Stimulated activated CD4-positive, alpha-beta T cell treated with anti-CD3 and anti-CD28 coated beads, Interleukin-1b, Interleukin-23, amount 100 ng/mL, for 1 hour (primary cell): ENCODE data around the gene TRABD2B.

Source experiments
- DNase-seq, 2 donors: peaks; one replicate each; pipeline ENCODE4 v3.0.0-alpha.2; 2020; ENCODE audit warnings: low read depth in 2 of 2

TRABD2B gene

DNA sequence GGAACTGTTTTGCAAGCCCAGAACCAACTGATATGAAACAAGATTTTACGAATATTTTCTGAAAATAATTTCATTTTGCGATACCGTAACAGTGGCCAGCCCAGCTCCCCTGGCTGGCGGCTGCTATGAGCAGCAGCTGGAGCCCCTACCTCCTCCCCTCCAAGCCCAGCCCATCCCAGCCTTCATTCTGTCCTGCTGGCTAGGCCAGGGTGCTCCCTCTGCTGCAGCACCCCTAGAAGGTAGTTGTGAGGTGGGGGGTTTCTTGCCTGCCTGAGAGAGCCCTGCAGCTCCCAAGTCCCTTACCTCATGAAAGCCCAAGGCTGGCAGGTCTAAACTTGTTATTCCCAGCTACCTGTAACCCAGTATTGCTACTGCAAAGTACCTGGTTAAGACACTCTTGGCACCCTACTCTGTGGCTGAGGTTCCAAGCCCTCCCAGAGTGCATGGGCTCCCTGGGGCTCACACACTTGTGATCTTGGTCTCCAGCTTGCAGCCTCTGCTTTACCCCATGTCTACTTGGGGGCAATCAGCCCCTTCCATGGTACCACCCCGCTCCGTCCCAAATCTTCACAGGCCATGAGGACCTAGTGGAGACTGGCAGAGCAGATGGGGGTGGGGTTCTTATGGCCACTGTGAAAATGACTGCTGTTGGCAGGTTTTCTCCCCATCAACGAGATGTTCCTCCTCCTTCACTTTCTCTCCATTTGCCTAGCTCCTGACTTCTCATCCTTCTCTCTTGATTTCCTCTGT is 239.8 kb downstream of the TRABD2B start:
- DNase-seq = no peak

DNA sequence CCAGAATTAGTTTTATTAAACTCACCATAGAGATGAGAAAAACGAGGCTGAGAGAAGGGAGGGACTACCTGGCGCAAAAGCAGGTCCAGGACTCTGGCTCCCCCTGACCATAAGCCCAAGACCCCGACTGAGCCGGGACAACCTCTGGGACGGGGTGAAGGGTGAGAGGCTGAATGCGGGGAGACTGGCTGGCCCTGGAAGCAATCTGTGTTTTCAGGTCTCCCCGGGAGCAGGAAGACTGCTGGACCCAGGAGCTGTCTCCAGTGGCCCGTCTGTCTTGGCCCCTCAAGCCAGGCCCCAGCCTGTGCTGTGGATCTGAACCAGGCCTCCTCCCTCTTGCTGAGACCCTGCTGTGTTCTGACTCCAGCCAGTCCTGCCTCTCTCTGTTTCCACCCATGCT is 240.8 kb downstream of the TRABD2B start:
- DNase-seq = no peak

DNA sequence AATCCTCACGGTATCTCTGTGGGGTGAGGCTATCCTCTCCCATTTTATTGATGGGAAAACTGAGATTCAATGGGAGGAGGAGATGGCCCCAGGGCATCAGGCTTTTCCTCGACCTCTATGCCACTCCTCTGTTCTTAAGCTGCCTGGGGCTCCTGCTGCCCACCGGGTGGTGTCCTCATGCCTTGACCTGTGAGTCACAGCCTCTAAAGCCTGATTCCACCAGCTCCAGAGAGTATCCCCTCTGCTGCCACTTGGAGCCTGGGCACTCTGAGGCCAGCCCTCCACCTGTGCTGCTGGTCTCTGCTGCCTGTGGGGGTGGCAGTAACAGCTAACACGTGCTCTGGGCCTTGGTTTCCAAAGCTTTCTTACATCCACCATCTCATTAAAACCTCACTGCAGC is 241.2 kb downstream of the TRABD2B start:
- DNase-seq = no peak

DNA sequence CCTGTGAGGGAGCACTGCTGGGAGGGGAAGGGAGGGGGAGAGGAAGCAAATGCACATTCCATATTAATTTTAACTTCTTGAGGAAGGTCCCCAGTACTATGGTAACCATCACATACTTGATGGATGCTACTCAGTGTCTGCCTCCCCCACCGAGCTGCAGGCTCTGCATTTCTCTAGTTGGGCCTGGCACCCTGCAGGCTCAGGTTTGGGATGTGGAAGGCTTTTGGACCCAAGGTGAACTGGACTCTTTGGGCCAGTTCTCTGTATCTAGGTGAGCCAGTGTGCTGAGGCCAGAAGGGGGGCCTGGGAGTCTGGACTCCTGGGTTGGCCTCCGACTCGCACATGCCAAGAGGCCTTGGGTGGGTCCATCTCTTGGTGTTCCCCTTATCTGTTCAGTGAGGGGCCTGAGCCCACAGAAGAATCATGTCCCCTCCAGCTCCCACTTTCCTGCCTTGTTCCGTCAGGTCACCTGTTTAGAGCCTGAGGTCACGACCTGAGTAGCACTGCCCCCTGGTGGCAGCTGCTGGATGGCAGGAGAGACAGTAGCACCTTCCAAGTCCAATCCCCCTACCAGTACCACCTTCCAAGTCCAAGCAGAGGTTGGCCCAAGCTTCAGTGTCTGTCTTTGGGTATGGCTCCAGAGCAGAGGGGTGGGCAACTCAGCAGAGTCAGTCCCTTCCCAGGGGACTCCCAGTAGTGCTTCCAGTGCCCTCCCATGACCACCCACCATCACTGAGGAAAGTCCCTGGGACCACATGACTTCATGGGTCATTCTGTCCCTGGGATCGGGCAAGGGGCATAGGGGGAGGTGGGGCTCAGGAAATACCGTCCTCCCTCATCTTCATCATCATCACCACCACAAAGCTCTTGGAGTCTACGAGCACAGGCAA is 241.8 kb downstream of the TRABD2B start:
- DNase-seq = peak in 1 of 2 donors; percentile 30

DNA sequence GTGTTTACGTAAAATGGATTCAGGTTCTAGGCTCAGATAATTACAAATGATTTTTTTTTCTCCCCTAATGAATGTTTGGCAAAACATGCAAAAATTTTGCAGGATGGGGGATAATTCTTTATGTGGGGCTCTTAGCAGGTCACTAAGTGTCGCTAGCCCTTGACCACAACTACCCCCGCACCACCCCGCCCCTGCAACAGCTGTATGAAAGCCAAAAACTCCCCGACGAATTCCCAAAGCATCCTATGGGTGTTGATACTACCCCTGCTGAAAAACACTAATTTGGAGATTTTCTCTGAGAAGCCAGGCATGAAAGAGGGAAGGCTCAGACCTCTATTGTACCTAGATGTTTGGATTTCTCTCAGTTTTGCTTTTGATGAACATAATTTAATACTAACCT is 243.0 kb downstream of the TRABD2B start:
- DNase-seq = no peak

DNA sequence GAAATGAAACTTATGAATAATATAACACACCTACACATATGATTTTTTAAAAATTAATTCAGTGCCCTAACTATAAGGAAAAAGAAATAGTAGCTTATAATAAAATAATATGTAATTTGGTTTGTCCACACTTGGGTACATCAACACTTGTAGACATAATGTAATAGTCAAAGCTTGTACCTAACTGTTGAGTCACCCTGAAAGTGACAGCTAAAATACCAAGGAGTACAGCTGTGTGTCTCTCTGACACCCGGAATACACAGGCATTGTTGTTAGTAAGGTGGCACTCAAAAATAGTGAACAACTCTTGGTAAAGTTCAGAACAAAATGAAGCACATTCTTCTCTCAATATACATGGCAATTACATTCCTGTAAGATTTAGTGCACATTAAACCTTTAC is 243.4 kb downstream of the TRABD2B start:
- no peak for DNase-seq

DNA sequence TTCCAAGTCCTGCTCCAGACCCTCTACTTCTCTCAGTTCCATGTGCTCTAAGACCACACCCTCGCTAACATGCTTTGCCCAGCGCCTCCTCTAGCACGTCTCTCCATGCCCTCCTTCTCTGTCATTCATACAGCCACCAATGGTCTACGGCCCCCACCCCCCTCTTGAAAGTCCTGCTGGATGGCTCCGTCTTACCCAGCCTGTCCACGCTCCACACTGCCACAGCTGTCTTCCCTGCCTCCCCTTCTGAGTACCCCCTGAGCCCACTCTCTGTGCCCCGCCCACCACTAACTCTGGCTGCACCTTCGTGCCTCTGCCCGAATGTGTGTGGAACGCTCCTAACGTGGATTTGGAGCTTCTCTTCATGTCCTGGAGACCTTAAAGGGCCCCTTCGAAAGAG is 244.6 kb downstream of the TRABD2B start:
- DNase-seq = no peak

DNA sequence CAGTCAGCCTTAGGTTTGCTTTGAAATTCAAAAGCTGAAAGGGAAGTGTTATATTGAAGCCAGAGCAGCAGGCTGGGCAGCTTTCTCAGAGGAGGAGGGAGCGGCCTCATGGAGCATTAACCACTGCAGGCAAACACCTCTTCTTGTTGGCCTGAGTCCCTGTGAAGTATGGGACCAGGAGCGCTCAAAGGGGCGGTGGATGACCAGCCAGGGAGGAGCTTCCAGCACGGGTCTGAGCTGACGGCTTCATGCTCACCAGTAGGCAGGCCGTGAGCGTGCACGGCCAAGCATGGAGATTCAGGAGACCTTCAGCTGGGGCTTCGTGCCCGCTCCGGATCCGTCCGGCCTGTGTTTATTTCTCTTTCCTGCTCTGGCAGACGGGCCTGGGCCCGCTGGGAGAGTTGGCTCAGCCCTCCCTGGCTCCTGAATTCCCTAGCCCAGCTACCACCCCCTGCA is 245.2 kb downstream of the TRABD2B start:
- no peak for DNase-seq

DNA sequence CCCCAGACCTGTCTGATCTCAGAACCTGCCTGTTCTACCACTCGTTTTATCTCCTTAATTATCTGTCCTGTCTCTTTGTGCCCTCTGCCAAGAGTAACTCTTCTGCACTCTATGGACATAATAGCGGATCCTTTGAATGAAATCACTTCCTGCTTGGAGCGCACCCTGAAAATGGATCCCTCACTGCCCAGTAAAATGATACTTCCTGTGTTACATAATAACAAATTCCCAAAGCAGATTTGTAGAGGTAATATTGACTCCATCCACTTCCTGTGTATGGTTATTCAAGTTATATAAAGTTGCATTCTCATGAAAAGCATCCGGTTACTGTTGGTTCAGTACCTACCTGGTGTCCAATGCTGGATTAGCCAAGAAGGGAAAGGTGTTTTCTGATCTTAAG is 246.0 kb downstream of the TRABD2B start:
- no peak for DNase-seq

DNA sequence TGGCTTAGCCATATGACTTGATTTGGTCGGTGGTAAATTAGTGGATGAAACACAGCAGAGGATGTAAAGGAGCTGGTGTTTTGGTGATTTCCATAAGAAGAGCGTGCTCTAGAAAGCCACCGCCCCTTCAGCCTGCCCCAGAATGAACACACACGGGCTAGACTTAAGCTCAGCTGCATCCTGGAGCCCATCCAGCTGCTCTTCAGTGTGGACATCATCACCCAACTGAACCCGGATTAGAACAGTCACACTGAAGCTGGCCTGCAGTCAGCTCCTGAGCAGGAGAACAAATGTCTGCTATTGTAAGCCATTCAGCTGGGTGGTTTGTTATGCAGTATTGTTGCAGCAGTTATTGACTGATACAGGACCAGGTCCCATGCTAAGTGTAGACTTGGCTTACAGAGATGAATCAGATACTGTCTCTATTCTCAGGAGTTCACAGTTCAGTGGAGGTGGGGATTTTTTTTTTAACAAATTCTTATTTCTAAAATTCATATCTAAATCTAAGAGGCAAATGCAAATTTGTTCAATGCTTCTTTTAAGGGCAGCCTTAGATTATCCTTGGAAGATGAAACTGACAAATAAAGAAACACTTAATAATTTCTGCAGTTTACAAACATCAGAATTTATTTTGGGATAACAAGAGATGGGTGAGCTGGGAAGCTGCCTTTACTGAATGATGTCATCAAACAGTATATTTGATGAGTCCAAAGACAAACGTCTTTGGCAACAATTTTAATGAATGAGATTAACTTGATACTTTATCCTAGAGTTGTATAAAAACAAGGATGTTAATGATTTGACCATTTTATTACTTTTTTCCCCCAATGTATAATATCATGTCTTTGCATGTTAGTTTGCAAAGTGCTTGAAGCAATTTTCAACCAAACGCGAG is 251.2 kb downstream of the TRABD2B start:
- no peak for DNase-seq

DNA sequence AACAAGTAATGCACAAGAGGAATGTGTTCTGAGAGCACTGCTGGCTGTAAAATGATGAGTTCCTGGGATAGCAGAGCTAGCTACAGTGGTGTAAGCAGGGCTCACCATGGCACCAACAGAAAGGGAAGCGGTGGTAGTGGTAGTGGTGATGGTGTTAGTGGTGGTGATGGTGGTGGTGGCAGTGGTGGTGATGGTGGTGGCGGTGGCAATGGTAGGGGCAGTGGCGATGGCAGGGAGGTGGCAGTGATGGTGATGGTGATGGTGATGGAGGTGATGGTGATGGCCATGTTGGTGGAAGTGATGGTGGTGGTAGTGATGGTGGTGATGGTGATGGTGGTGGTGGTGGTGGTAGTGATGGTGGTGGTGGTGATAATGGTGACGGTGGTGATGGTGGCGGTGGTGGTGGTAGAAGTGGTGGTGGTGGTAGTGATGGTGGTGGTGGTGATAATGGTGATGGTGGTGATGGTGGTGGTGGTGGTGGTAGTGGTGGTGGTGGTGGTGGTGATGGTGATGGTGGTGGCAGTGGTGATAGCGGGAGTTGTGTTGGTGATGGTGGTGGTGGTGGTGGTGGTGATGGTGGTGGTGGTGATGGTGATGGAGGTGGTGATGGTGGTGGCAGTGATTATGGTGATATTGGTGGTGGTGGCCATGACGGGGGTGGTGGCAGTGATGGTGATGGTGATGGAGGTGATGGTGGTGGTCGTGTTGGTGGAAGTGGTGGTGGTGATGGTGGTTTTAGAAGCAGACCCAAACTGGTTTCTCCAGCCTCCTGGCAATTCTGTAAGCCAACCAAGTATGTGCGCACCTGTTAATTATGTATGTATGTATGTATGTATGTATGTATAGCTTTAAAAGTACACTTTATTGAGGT is 254.1 kb downstream of the TRABD2B start:
- no peak for DNase-seq

DNA sequence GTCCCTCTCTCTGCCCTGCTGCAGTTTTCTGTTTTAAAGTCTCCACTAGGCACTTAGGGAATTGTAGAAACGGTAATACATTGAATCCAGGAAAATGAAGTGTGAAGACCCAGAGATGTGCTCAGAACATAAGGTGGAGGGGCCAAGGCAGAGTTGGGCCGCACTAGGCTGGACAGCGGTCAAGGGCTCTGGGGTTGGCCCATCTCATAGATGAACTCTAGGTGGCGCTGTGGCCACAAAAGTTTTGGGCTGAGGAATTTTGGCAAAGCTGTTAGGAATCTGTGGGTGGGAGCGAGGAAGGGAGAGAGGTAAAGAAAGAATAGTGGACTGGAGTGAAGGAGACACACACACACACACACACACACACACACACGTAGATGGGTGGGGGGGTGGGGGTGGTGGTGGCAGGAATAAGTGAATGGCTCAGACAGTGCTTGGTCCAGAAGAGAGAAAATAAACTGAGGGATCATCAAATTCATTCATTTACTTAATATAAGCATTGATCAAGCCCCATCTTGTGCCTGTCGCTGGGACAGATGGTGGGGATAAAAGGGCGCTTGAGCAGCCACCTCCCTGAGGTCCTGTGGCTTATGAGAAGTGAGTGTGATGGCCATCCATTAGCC is 258.5 kb downstream of the TRABD2B start:
- DNase-seq = no peak

DNA sequence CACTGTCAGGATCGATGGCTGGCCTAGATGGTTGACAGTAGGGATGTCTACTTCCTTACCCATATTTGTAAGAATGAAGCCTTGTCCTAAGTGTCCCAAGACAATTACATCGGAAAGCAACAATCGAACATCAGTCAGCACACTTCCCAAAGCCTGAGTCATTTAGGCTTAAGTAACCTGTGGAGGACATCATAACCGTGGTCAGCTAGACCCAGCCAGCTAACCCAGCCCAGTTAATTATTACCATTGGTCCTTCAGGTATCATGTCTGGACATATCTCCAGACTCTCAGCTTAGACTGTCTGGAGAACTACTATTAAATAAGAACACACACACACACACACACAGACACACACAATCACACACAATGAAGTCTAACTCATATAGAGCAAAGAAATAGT is 264.7 kb downstream of the TRABD2B start:
- no peak for DNase-seq

DNA sequence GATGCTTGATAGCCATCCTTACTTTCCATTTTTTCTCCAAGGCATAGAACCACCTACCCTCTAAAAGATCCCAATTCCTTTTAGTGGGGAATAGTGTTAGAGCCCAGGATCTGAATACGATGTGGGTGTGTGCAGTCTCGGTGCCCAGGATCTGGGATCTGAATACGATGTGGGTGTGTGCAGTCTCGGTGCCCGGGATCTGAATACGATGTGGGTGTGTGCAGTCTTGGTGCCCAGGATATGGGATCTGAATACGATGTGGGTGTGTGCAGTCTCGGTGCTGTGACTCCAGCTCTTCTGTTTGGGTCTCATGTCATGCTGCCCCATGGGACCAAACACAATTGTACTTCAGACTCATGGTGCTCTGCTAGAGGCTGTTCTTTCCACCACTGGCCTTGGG is 265.5 kb downstream of the TRABD2B start:
- no peak for DNase-seq

DNA sequence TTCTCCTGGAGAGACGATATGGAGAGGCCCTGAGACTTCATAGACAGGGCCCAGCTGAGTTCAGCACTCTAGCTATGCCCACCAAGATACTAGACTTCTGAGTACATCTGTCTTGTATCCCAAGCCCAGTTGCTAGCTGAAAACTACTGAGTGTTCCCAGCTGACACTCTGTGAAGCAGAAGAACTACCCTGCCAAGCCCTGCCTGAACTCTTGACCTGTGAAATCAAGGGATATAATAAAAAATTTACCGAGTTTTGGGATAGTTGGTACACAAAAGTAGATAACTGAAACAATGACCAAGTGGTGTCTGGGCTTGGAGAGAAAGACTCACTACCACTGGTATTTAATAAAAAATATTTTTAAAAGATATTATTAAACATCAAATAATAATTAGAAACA is 267.5 kb downstream of the TRABD2B start:
- no peak for DNase-seq

DNA sequence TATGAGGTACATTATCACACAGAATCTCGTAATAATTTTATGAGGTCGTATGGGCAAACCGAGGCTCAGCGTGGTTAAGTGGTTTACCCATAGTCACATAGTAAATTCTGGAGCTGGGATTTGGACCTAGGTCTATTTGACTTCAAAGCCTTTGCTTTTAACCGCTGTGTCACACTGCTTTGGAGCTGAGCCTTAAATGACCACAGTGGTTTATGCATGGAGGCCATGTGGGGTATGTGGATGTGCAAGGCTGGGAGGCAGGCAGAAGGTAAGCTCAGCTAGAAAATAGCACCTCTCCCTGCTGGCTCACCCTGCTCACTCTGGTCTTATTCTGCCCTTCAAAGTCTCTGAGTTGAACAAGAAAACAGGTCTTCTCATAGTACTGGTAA is 269.5 kb downstream of the TRABD2B start:
- DNase-seq = no peak

DNA sequence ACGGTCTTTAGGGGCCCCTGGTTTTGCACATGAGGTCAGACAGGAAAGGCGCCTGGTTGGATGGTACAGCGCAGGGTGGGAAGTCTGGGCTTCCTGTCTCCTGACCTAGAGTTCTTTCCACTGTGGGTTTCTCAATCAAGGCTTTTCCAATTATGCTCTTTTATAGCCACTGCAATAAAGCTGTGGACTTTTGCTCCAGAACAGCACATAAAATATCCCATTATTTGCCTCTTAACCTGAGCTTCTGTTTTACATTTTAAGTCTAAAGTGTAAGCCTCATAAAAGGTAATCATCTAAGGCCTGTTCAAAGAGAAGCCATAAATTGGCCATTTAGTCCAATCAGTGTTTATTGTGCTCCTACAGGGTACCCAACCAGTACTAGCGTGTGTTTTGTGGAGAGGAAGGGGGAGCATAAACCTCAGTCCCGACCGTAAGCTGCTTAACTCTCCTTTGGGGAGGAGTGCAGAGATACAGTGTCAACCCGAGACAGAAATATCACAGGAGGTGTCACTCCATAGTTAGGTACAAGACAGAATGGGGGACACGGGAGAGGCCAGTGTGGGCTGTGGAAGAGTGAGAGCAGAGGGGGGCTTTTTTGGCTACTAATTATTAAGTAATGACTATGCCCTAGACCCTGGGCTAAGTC is 270.0 kb downstream of the TRABD2B start:
- DNase-seq = no peak

DNA sequence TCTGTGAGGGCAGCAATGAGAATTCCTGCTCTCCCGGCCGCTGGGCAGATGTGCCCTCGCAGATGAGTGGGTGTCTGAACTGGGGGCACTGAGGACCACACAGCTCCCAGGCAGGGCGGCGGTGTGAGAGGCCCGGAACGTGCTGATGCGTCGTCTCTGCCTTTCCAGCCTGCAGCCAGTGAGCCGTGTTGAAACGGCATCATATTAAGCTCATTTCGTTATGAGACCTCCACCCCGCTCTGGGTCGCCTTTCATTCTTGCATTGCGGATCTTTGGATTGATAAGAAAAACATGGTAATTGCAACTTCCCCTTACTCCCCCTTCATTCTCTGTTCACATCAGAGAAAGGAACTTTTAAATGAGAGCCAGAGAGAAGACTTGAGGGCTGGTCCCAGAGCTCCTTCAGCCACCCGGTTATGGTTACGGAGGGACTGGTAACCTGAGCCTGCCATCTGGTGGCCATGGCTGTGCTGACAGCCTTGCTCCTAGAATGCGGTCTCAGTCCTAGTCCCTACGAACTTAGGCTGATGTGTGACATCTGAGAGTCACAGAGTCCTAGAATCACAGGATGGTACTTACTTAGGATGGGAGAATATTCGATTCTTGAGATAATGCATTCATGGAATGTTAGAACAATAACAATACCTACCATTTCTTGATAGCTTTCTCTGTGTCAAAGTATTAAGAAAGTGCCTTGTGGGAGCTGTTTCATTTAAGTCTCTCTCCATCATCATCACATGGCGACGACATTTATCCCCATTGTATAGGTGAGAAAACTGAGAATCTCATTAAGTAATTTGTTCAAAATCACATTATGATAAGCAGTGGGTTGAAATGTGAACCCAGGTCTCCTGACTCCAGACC is 271.0 kb downstream of the TRABD2B start:
- peak in 1 of 2 donors; percentile 44 for DNase-seq

DNA sequence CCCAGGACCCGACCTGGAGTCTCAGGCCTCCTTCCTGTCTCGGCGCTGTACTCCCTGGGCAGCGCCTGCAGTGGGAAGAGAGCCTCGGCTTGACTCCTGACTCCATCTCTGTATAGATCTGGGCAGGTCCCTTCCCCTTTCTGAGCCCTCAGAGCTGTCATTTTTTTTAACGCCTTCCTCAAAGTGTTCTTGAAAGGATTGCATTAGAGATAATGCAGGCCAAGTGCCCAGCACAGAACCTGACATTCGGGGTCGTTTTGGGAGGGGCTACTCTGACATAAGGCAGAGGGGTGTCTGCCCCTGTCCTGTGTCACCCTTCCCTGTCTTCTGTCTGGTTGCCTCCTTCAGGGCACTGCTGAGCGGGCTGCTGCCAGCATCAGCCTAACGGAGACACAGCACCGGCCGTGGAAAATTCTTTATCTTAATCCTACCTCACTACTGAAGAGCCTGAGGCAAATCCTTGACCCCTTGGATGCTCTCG is 271.6 kb downstream of the TRABD2B start:
- no peak for DNase-seq
